H1 (cell line): ENCODE measurements around the gene DAZAP1. TPM values are rescaled to one million over a fixed set of nuclear protein-coding genes. Genes with fewer than 3 reads are reported as not detected.

ENCODE experiments used
- CBX5 ChIP-seq: fragments of 300-800, 300-1000 bp; sonication (generic); IDR thresholded peaks from 2 replicates; pipeline ENCODE4 v1.7.1; 2016; ENCODE audit warnings: antibody characterized with exemption, low read length, low read depth
- CBX8 ChIP-seq: fragments of 300-800, 300-1000 bp; sonication (generic); IDR thresholded peaks from 2 replicates; pipeline ENCODE4 v1.7.1; 2016; ENCODE audit warnings: low read depth, low read length, borderline replicate concordance
- KDM5A ChIP-seq: fragments of 200-600 bp; IDR thresholded peaks from 2 replicates; pipeline ENCODE4 v1.7.1; 2012; ENCODE audit warnings: mild to moderate bottlenecking, low read length, inconsistent platforms, mixed read lengths
- RAD21 ChIP-seq, 2 experiments: IDR thresholded peaks in 1 of 2; conservative IDR thresholded peaks in 1 of 2; 2 replicates each; pipeline ENCODE4 v1.6.1; 2011; ENCODE audit warnings: low read depth in 2 of 2, low read length in 2 of 2, improper control_type of control experiment in 1 of 2, inconsistent platforms in 1 of 2, mild to moderate bottlenecking in 1 of 2, moderate library complexity in 1 of 2
- SAP30 ChIP-seq: fragments of 300-600 bp; sonication (generic); IDR thresholded peaks from 2 replicates; pipeline ENCODE4 v1.7.1; 2012; ENCODE audit warnings: low read length, moderate library complexity, mild to moderate bottlenecking, inconsistent platforms; ENCODE audit not compliant: insufficient read depth, insufficient replicate concordance
- TEAD4 ChIP-seq: IDR thresholded peaks from 2 replicates; pipeline ENCODE4 v1.6.1; 2012; ENCODE audit warnings: low read depth, low read length, inconsistent platforms, mixed read lengths
- polyA plus RNA-seq, 7 experiments: library from polyadenylated mRNA; depleted of rRNA in 3 of 7; stranded (reverse) in 5 of 7; unstranded in 2 of 7; fragments of >200 nt in 5 of 7; fragments of 200-250 nt in 2 of 7; gene quantifications; 1 replicate in 5 of 7; 2 replicates in 1 of 7; 4 replicates in 1 of 7; pipeline versions ENCODE4 v1.2.1 to v1.2.3, GENCODE V29; 2011 to 2013; ENCODE audit warnings: missing spikeins in 2 of 7, mixed read lengths in 2 of 7
- total RNA-seq: library from RNA; stranded (reverse); fragmentation: NEBNext Ultra II Directional; extraction: Animal tissue kit (Norgen Biotek cat#: 25700); gene quantifications from 2 replicates; pipeline ENCODE4 v1.2.1, GENCODE V29; 2021
- TF ChIP-seq, protein P1 (sequence below): fragments of 300-600 bp; sonication (generic); IDR thresholded peaks from 2 replicates; pipeline ENCODE4 v1.7.1; 2012; ENCODE audit warnings: low read length, moderate library complexity, mild to moderate bottlenecking, inconsistent platforms; ENCODE audit not compliant: insufficient replicate concordance

Gene DAZAP1
- total and polyA plus RNA-seq, 2 of the 8 experiments (the other 6 are each of a cell fraction or from before 2014, with no cell fraction given) = 79.6 to 341 TPM

- TF ChIP-seq, protein P1, sequence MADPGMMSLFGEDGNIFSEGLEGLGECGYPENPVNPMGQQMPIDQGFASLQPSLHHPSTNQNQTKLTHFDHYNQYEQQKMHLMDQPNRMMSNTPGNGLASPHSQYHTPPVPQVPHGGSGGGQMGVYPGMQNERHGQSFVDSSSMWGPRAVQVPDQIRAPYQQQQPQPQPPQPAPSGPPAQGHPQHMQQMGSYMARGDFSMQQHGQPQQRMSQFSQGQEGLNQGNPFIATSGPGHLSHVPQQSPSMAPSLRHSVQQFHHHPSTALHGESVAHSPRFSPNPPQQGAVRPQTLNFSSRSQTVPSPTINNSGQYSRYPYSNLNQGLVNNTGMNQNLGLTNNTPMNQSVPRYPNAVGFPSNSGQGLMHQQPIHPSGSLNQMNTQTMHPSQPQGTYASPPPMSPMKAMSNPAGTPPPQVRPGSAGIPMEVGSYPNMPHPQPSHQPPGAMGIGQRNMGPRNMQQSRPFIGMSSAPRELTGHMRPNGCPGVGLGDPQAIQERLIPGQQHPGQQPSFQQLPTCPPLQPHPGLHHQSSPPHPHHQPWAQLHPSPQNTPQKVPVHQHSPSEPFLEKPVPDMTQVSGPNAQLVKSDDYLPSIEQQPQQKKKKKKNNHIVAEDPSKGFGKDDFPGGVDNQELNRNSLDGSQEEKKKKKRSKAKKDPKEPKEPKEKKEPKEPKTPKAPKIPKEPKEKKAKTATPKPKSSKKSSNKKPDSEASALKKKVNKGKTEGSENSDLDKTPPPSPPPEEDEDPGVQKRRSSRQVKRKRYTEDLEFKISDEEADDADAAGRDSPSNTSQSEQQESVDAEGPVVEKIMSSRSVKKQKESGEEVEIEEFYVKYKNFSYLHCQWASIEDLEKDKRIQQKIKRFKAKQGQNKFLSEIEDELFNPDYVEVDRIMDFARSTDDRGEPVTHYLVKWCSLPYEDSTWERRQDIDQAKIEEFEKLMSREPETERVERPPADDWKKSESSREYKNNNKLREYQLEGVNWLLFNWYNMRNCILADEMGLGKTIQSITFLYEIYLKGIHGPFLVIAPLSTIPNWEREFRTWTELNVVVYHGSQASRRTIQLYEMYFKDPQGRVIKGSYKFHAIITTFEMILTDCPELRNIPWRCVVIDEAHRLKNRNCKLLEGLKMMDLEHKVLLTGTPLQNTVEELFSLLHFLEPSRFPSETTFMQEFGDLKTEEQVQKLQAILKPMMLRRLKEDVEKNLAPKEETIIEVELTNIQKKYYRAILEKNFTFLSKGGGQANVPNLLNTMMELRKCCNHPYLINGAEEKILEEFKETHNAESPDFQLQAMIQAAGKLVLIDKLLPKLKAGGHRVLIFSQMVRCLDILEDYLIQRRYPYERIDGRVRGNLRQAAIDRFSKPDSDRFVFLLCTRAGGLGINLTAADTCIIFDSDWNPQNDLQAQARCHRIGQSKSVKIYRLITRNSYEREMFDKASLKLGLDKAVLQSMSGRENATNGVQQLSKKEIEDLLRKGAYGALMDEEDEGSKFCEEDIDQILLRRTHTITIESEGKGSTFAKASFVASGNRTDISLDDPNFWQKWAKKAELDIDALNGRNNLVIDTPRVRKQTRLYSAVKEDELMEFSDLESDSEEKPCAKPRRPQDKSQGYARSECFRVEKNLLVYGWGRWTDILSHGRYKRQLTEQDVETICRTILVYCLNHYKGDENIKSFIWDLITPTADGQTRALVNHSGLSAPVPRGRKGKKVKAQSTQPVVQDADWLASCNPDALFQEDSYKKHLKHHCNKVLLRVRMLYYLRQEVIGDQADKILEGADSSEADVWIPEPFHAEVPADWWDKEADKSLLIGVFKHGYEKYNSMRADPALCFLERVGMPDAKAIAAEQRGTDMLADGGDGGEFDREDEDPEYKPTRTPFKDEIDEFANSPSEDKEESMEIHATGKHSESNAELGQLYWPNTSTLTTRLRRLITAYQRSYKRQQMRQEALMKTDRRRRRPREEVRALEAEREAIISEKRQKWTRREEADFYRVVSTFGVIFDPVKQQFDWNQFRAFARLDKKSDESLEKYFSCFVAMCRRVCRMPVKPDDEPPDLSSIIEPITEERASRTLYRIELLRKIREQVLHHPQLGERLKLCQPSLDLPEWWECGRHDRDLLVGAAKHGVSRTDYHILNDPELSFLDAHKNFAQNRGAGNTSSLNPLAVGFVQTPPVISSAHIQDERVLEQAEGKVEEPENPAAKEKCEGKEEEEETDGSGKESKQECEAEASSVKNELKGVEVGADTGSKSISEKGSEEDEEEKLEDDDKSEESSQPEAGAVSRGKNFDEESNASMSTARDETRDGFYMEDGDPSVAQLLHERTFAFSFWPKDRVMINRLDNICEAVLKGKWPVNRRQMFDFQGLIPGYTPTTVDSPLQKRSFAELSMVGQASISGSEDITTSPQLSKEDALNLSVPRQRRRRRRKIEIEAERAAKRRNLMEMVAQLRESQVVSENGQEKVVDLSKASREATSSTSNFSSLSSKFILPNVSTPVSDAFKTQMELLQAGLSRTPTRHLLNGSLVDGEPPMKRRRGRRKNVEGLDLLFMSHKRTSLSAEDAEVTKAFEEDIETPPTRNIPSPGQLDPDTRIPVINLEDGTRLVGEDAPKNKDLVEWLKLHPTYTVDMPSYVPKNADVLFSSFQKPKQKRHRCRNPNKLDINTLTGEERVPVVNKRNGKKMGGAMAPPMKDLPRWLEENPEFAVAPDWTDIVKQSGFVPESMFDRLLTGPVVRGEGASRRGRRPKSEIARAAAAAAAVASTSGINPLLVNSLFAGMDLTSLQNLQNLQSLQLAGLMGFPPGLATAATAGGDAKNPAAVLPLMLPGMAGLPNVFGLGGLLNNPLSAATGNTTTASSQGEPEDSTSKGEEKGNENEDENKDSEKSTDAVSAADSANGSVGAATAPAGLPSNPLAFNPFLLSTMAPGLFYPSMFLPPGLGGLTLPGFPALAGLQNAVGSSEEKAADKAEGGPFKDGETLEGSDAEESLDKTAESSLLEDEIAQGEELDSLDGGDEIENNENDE = no peak
- TF ChIP-seq KDM5A (no peak), TEAD4 (no peak), SAP30 (no peak), RAD21 (IDR thresholded peaks at IDR 0.05 in 1 of 2, conservative IDR thresholded peaks at IDR 0.05 in 1 of 2; ENCODE audit: low read depth in 2 of 2, low read length in 2 of 2) (no peak), CBX5 (no peak), CBX8 (no peak)
Observed at GRCh38 chr19:1460033-1460995, 52.9 kb downstream of the DAZAP1 start (continued).
